ENCODE data around the gene PAIP1.

Gene PAIP1

GRCh38 chr5:43548358-43548757, 8.5 kb downstream of the PAIP1 start:
- no peak overlapping the region for H3K4me3 ChIP-seq (ENCODE audit: low read depth, low read length)
- no peak for DNase-seq (ENCODE audit: low read depth)
- no peak for TF ChIP-seq CTCF (IDR thresholded peaks at IDR 0.05; ENCODE audit: insufficient read depth, low read depth, low read length, missing control alignments)

GRCh38 chr5:43547532-43547931, 9.3 kb downstream of the PAIP1 start:
- TF ChIP-seq CTCF (IDR thresholded peaks at IDR 0.05; ENCODE audit: insufficient read depth, low read depth, low read length, missing control alignments): no peak
- DNase-seq (ENCODE audit: low read depth): no peak
- H3K4me3 ChIP-seq (ENCODE audit: low read depth, low read length): no peak overlapping the region

GRCh38 chr5:43543434-43543833, 13.4 kb downstream of the PAIP1 start:
- DNase-seq (ENCODE audit: low read depth): no peak
- no peak overlapping the region for H3K4me3 ChIP-seq (ENCODE audit: low read depth, low read length)
- TF ChIP-seq CTCF (IDR thresholded peaks at IDR 0.05; ENCODE audit: insufficient read depth, low read depth, low read length, missing control alignments): no peak

- TF ChIP-seq CTCF (IDR thresholded peaks at IDR 0.05; ENCODE audit: insufficient read depth, low read depth, low read length, missing control alignments): no peak
- H3K4me3 ChIP-seq (ENCODE audit: low read depth, low read length): no peak overlapping the region
- DNase-seq (ENCODE audit: low read depth): no peak
Observed at GRCh38 chr5:43540746-43541145, 16.1 kb downstream of the PAIP1 start.

GRCh38 chr5:43536972-43537371, 19.9 kb downstream of the PAIP1 start:
- TF ChIP-seq CTCF (IDR thresholded peaks at IDR 0.05; ENCODE audit: insufficient read depth, low read depth, low read length, missing control alignments): no peak
- no peak for DNase-seq (ENCODE audit: low read depth)
- no peak overlapping the region for H3K4me3 ChIP-seq (ENCODE audit: low read depth, low read length)

- no peak for TF ChIP-seq CTCF (IDR thresholded peaks at IDR 0.05; ENCODE audit: insufficient read depth, low read depth, low read length, missing control alignments)
- DNase-seq (ENCODE audit: low read depth): no peak
- no peak overlapping the region for H3K4me3 ChIP-seq (ENCODE audit: low read depth, low read length)
Observed at GRCh38 chr5:43533646-43534045, 23.2 kb downstream of the PAIP1 start.

GRCh38 chr5:43530648-43531047, 26.2 kb downstream of the PAIP1 start:
- no peak for TF ChIP-seq CTCF (IDR thresholded peaks at IDR 0.05; ENCODE audit: insufficient read depth, low read depth, low read length, missing control alignments)
- DNase-seq (ENCODE audit: low read depth): peak; percentile 21
- no peak overlapping the region for H3K4me3 ChIP-seq (ENCODE audit: low read depth, low read length)
